Ammon's horn (tissue), 1 donor: Measurements from ENCODE around the gene TRIB2.

Source experiments
- DNase-seq: peaks from one replicate; pipeline ENCODE4 v3.0.0-alpha.2; 2016; ENCODE audit warnings: low spot score

TRIB2 gene

GRCh38 chr2:12720754-12721378 is 4.1 kb downstream of the TRIB2 start:
- DNase-seq, result no peak

- DNase-seq, result peak; percentile 54
These were observed 5.1 kb downstream of the TRIB2 start for GRCh38 chr2:12721566-12722446.

GRCh38 chr2:12722447-12723316 is 5.9 kb downstream of the TRIB2 start:
- DNase-seq, result no peak

- no peak for DNase-seq
These were observed 7.2 kb downstream of the TRIB2 start for GRCh38 chr2:12723736-12724463.

- DNase-seq, result no peak
These were observed 8.8 kb downstream of the TRIB2 start for GRCh38 chr2:12725233-12726187.

GRCh38 chr2:12726271-12726670 is 9.5 kb downstream of the TRIB2 start:
- DNase-seq, result no peak

- no peak for DNase-seq
These were observed 10.3 kb downstream of the TRIB2 start for GRCh38 chr2:12727065-12727464.

- DNase-seq, result no peak
These were observed 10.9 kb downstream of the TRIB2 start for GRCh38 chr2:12727641-12728040.

- DNase-seq, result no peak
These were observed 11.6 kb downstream of the TRIB2 start for GRCh38 chr2:12728221-12728777.

- DNase-seq, result no peak
These were observed 13.5 kb downstream of the TRIB2 start for GRCh38 chr2:12730265-12730664.

- DNase-seq, result no peak
These were observed 15.1 kb downstream of the TRIB2 start for GRCh38 chr2:12731701-12732280.

GRCh38 chr2:12732651-12733050 is 15.9 kb downstream of the TRIB2 start:
- DNase-seq, result no peak

GRCh38 chr2:12733846-12734245 is 17.1 kb downstream of the TRIB2 start:
- peak; percentile 76 for DNase-seq

GRCh38 chr2:12734914-12735654 is 18.3 kb downstream of the TRIB2 start:
- no peak for DNase-seq

- DNase-seq, result no peak
These were observed 20.6 kb downstream of the TRIB2 start for GRCh38 chr2:12737297-12737696.

- no peak for DNase-seq
These were observed 21.2 kb downstream of the TRIB2 start for GRCh38 chr2:12737738-12738485.

GRCh38 chr2:12739721-12740254 is 23.1 kb downstream of the TRIB2 start:
- DNase-seq, result no peak

GRCh38 chr2:12741380-12741779 is 24.6 kb downstream of the TRIB2 start:
- DNase-seq, result no peak
